ENCODE data around the gene IL12RB2. TPM values are rescaled to one million over a fixed set of nuclear protein-coding genes. Genes with fewer than 3 reads are reported as not detected.

IL12RB2 gene
- total RNA-seq, 1 experiment from 2014 or later, result 0.22 TPM

- Histone ChIP-seq H3K4me3 (replicated peaks in 1 of 2; ENCODE audit: low read depth in 1 of 2, low read length in 2 of 2) (no peak overlapping the region), H2AFZ (ENCODE audit: low read depth, low read length, poor library complexity, severe bottlenecking) (no peak overlapping the region), H3K4me1 (ENCODE audit: control insufficient read depth in 1 of 2, insufficient read depth in 2 of 2, low read length in 2 of 2) (no peaks in the 10 kb centered on the region), H4K20me1 (ENCODE audit: insufficient read depth) (no peaks in the 10 kb centered on the region), H3K9me3 (ENCODE audit: control insufficient read depth in 1 of 2, insufficient read depth in 1 of 2, low read depth in 1 of 2, low read length in 2 of 2) (no peaks in the 10 kb centered on the region), H3K4me2 (ENCODE audit: low read length) (no peak overlapping the region), H3K27me3 (ENCODE audit: insufficient read depth, low read length) (no peaks in the 10 kb centered on the region), H3K79me2 (ENCODE audit: insufficient read depth, low read length) (no peaks in the 10 kb centered on the region), H3K36me3 (ENCODE audit: control insufficient read depth in 1 of 2, insufficient read depth in 2 of 2, low read length in 2 of 2) (no peaks in the 10 kb centered on the region), H3K27ac (ENCODE audit: low read depth, low read length) (no peak overlapping the region), H3K9ac (ENCODE audit: low read length) (no peak overlapping the region), H3K9me2 (ENCODE audit: insufficient read depth) (no peaks in the 10 kb centered on the region)
- ChIA-PET POLR2A (no interaction called here), RAD21 (ENCODE audit: low non-redundant PET in 1 of 2, low total read pairs in 2 of 2, uncharacterized antibody in 2 of 2, unreplicated experiment in 2 of 2) (no interaction called here), CTCF (interaction anchor here (0.8 to 1.6 kb wide), 3 partner anchors 8 to 145 kb away, joined by 3 to 9 read pairs (median 5); no protein-coding TSS in a partner anchor)
- no peak for DNase-seq (ENCODE audit: low read depth, low spot score)
- BruUV-seq (replicated peaks), result no TSS peak
- ATAC-seq, result no peak
- intact Hi-C loops (cut with micrococcal nuclease), result no loop called here
- TF ChIP-seq SP1 (IDR thresholded peaks at IDR 0.05; ENCODE audit: low read depth) (no peak), CTCF (IDR thresholded peaks at IDR 0.05 in 2 of 3, conservative IDR thresholded peaks at IDR 0.05 in 1 of 3; ENCODE audit: borderline replicate concordance in 1 of 3, insufficient read depth in 1 of 3, low read depth in 2 of 3, low read length in 2 of 3) (no peak), RAD21 (IDR thresholded peaks at IDR 0.05; ENCODE audit: low read depth) (no peak), EZH2 (IDR thresholded peaks at IDR 0.05) (no peak), SIN3A (IDR thresholded peaks at IDR 0.05; ENCODE audit: low read depth) (no peak), ZFX (IDR thresholded peaks at IDR 0.05) (no peak), ZNF274 (IDR thresholded peaks at IDR 0.05; ENCODE audit: low read depth, low read length) (no peak)
Observed at GRCh38 chr1:67355745-67356424, 48.2 kb downstream of the IL12RB2 start.

GRCh38 chr1:67359592-67359991, 51.9 kb downstream of the IL12RB2 start:
- Histone ChIP-seq H3K9me3 (ENCODE audit: control insufficient read depth in 1 of 2, insufficient read depth in 1 of 2, low read depth in 1 of 2, low read length in 2 of 2) (no peaks in the 10 kb centered on the region), H3K4me3 (replicated peaks in 1 of 2; ENCODE audit: low read depth in 1 of 2, low read length in 2 of 2) (no peak overlapping the region), H3K27ac (ENCODE audit: low read depth, low read length) (no peak overlapping the region), H3K9me2 (ENCODE audit: insufficient read depth) (no peaks in the 10 kb centered on the region), H3K4me2 (ENCODE audit: low read length) (no peak overlapping the region), H4K20me1 (ENCODE audit: insufficient read depth) (no peaks in the 10 kb centered on the region), H3K27me3 (ENCODE audit: insufficient read depth, low read length) (no peaks in the 10 kb centered on the region), H2AFZ (ENCODE audit: low read depth, low read length, poor library complexity, severe bottlenecking) (no peak overlapping the region), H3K36me3 (ENCODE audit: control insufficient read depth in 1 of 2, insufficient read depth in 2 of 2, low read length in 2 of 2) (no peaks in the 10 kb centered on the region), H3K9ac (ENCODE audit: low read length) (no peak overlapping the region), H3K4me1 (ENCODE audit: control insufficient read depth in 1 of 2, insufficient read depth in 2 of 2, low read length in 2 of 2) (no peaks in the 10 kb centered on the region), H3K79me2 (ENCODE audit: insufficient read depth, low read length) (no peaks in the 10 kb centered on the region)
- POLR2A ChIA-PET, result no interaction called here
- CTCF ChIA-PET, result no interaction called here
- no TSS peak for BruUV-seq (replicated peaks)
- RAD21 ChIA-PET (ENCODE audit: low non-redundant PET in 1 of 2, low total read pairs in 2 of 2, uncharacterized antibody in 2 of 2, unreplicated experiment in 2 of 2), result no interaction called here
- intact Hi-C loops (cut with micrococcal nuclease), result no loop called here
- ATAC-seq (no peak), DNase-seq (ENCODE audit: low read depth, low spot score) (no peak)
- no peak for TF ChIP-seq REST (IDR thresholded peaks at IDR 0.05; ENCODE audit: low read depth)
- no peak for TF ChIP-seq EZH2 (IDR thresholded peaks at IDR 0.05)
- no peak for TF ChIP-seq CTCF (IDR thresholded peaks at IDR 0.05 in 2 of 3, conservative IDR thresholded peaks at IDR 0.05 in 1 of 3; ENCODE audit: borderline replicate concordance in 1 of 3, insufficient read depth in 1 of 3, low read depth in 2 of 3, low read length in 2 of 3)
